CD4-positive, alpha-beta T cell treated with Interleukin-17A for 1 hour (primary cell): ENCODE measurements around the gene SLC25A33.
"Not testable (repeated sequence)": the region's sequence is repeated elsewhere in the genome, so short reads cannot be mapped to it uniquely, and the experiment has no call there.

Source experiments
- DNase-seq: peaks from one replicate; pipeline ENCODE4 v3.0.0-alpha.2; 2020

Gene SLC25A33

DNA sequence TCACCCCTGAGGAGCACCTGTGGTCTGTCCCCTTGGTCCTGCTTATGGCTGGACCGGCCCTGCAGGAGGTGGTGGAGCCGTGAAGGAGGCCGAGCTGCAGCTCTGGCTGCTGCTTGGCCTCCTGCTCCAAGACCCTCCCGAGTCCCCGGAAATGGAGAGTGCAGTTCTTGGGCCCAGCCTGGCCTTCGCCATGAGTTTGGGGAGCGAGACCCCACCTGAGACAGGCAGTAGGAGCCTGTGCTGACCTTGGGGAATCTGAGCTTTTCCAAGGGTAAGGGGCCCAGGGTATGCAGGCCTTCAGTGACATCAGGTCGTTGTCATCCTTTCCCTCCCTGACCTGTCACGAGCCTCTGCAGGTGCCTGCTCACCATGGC is 63.5 kb downstream of the SLC25A33 start:
- no peak for DNase-seq

GRCh38 chr1:9603307-9603706 is 64.0 kb downstream of the SLC25A33 start:
- DNase-seq = no peak

DNA sequence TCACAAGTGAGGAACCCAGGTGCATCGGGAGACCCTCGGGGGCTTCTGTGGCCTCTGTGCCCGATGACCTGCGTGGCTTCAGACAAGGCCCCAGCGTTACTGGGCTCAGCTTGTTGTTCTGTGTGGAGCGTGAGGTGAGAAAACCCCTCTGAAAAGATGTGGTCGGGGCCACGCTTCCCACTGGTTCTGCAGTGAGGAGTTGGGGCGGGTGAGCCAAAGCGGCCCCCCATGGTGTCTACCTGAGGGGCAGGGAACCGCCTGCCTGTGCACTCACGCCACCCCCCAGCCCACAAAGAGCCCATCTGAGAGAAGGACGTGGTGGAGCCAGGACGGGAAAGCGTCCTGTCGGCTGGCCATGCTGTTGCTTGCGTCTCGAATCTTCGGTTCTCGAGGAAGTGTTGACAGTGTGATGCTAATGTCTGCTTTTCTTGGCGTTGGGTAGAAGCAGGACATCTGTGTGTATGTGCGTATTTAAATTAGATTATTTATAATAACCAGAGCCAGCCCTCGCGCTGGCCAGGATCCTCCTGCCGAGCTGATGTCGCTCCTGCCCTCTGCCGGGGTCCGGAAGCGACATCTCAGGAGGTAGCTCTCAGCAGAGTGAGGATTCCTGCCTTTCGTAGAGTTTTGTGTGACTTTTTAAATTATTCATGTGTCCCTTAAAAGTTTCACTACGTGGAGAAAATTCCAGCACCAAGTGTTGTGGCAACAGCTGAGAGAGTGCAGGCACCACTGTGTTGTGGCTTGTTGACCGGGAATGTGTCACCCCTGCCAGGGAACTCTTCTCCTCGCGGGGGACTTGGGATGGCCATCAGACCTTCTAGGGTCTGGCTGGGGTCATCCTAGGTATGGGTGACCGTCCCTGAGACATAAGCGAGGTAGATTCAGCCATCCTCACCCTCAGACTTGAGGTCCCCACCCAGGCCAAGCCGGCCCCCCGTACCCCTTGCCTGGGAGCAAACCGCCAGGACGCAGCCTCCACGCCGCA is 64.8 kb downstream of the SLC25A33 start:
- no peak for DNase-seq

- no peak for DNase-seq
Measured at GRCh38 chr1:9604836-9605235, 65.6 kb downstream of the SLC25A33 start.

DNA sequence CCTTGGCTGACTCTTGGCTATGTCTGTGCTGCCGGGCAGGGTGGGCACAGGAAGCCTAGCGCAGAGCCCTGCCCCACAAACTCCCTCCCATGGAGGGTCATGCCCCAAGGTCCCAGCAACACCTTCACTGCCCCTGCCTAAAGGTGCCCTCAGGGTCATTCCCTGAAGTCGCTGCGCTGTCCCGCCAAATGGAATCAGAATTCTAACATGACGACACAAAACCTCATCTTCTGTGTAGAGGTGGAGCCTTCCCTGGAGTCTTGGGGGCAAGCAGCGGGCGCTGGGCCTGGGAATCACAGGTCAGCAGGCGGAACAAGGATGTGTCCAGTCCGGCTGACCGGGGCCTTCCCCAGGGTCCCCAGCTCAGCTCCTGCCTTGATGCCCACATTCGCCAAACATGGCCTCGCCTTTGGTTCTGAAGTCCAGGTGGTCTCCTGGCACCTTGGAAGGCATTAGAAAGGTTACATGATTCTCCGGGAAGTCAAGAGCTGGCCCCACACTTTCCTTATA is 66.7 kb downstream of the SLC25A33 start:
- no peak for DNase-seq

- no peak for DNase-seq
Measured at GRCh38 chr1:9606458-9606857, 67.2 kb downstream of the SLC25A33 start.

DNA sequence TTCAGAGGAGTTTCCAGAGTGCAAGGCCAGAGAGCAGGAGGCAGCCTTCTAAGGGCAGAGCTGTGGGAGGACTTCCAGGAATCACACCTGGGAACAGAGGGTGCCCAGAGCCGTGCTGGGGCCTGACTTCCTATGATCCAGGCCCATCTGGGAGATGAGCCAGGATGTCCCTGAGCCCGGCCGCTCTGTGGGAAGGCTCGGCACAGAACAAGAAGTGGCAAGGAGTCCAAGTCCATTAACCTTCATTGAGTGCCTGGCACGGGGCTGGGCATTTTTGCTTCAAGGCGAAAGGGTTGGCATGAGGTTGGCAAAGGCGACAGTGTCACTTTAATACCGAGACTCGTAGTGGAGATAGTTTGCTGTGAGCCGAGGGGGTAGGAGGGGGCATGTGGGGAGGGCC is 67.7 kb downstream of the SLC25A33 start:
- no peak for DNase-seq

DNA sequence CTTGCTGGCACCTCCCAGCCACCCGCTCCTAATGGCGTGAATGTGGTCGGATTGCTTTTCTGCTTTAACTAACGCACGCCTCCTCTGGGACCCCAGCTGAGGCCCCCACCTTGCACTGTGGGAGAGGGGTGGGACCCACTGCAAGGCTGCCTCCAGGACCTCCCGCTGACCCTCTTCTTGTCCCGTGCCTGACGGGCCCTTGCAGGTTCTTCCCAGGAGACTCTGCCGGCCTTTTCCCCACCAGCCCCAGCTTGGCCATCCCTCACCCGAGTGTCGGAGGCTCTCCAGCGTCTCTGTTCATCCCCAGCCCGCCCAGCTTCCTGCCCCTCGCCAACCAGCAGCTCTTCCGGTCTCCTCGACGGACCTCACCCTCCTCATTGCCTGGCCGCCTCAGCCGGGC is 68.1 kb downstream of the SLC25A33 start:
- DNase-seq = no peak

- no peak for DNase-seq
Measured at GRCh38 chr1:9609998-9610397, 70.7 kb downstream of the SLC25A33 start.

DNA sequence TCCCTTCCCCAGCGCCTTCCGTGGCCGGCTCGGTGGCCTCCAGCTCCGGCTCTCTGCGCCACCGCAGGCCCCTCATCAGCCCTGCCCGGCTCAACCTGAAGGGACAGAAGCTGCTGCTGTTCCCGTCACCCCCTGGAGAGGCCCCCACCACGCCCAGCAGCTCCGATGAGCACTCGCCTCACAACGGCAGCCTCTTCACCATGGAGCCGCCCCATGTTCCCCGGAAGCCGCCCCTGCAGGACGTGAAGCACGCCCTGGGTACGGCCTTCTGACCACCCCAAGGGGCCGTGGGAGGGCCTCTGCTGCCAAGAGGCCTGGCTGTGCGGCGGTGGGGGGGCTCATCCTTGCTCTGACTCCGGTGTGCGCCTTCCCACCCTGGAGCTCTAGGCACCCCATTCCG is 71.3 kb downstream of the SLC25A33 start:
- DNase-seq = no peak

DNA sequence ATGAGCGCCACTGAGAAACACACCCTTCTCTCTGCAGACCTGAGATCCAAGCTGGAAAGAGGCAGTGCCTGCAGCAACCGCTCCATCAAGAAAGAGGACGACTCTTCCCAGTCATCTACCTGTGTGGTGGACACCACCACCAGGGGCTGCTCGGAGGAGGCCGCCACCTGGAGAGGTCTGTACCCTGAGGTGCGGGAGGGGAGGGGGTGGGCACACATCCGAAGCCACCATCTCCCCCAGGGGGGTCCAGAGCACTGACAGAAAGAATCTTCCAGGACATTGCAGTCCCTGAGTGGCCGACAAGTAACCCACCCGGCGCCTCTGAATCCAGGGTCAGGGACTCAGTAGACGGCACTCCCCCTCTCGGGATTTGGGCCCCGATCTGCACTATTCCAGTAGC is 72.5 kb downstream of the SLC25A33 start:
- DNase-seq = no peak

DNA sequence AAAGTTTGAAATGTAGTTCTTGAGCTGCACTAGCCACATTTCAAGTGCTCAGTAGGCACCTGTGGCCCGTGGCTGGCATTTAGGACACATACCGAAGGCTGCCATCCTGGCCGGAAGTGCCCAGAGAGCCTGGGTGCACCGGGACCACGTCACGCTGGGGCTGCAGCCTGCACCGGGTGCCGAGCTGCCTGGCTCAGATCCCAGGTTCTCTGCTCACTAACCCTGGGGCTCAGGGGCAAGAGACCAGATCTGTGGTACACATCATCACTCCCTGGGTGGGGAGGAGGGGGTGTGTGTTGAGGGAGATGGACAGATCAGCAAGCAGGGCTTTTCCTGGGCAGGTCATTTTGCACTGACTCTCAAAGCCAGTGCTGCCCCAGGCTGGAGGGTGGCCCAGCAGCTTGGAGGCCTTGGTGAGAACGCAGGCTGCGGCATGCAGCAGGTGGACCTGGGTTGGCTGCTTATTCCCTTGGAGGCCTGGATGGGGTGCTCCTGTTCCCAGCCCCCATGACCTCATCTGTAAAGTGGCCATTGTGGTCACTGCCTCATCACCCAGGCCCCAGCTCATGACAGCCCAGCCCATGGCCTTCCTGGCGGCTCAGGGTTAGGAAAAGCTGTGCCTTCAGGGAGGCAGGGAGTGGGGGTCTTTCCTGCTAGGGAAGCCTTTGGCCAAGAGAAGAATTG is 73.0 kb downstream of the SLC25A33 start:
- no peak for DNase-seq

DNA sequence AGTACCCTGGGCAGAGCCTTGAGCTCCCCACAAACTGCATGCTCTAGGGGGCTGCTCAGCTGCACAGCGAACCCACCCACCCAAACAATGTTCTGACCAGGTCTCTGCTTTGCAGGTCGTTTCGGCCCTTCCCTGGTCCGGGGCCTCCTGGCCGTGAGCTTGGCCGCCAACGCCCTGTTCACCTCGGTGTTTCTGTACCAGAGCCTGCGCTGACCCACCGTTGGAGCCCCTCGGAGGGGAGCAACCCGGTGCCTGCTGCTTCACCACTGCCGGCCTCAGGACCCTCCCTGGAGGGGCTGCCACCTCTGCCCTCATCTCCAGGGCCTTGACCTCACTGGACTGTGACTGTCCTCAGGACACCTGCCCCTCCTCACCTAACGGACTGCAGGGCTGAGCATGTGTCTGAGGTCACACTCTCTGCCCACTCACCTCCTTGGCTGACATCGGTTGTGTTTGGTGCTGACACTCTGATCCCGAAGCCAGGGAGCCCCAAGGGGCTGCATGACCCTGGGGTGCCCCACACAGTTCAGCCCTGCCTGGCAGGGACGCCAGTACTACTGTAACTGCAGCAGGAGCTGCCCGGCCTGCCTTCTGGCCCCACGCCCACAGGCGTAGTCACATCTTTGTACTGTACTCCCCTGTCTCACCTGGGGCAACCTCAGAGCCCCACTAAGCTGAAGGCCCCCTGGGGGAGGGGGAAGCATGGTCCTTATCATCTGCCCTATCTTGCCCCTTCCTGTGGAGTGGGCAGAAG is 73.8 kb downstream of the SLC25A33 start:
- no peak for DNase-seq

- DNase-seq = no peak
Measured at GRCh38 chr1:9613625-9614299, 74.5 kb downstream of the SLC25A33 start.

- peak; percentile 58 for DNase-seq
Measured at GRCh38 chr1:9615316-9616063, 76.2 kb downstream of the SLC25A33 start.

DNA sequence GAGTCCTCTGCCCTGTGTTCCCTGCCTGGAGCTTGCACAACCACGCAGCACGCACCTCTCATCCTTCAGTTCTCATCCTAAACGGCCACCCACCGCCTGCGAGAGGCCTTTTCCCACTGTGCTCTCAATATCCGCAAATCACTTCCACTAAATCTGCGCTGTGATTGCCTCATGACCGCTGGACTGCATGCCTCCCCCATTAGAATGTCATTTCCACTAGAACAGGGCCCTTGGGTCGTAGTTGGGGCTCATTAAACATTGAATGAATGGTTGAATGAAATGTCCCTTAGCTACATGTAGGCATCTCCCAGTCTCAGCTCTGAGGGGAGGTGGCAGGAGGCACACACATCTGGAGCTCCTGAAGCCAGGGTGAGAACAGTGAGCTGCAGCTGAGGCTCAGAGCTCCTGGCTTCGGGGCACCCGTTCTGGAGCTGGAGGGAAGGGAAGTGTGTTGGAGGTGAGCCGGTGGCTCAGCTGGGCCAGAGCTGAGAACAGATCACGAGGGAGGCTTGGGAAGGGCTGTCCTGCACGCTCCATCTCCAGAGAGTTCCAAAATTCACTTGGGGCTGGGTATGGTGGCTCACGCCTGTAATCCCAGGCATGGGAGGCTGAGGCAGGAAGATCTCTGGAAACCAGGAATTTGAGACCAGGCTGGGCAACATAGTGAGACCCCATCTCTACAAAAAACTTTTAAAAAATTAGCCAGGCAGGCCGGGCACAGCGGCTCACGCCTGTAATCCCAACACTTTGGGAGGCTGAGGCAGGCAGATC is 79.8 kb downstream of the SLC25A33 start:
- DNase-seq = no peak

GRCh38 chr1:9621032-9621431 is 81.8 kb downstream of the SLC25A33 start:
- no peak for DNase-seq

DNA sequence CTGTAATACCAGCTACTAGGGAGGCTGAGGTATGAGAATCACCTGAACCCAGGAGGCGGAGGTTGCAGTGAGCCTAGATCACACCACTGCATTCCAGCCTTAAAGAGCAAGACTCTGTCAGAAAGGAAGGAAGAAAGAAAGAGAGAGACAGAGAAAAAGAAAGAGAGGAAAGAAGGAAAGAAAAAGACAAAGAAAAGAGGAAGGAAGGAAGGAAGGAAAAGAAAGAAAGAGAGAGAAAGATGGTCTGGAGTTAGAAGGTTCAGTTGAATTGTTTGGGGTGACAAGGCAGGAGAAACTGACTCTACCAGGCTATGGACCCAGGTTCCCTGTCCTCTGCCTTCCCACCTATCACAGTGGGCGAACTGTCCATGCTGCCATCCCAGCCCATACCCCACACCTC is 84.8 kb downstream of the SLC25A33 start:
- DNase-seq = no peak

DNA sequence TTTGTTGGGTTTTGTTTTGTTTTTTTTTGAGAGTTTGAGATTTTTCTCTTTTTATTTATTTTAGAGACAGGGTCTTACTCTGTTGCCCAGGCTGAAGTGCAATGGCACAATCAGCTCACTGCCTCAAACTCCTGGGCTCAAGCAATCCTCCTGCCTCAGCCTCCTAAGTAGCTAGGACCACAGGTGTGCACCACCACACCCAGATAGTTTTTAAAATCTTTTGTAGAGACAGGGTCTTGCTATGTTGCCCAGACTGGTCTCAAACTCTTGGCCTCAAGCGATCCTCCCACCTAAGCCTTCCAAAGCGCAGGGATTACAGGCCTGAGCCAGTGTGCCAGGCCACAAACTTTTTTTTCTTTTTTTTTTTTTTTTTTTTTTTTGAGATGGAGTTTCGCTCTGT is 85.8 kb downstream of the SLC25A33 start:
- DNase-seq = not testable (repeated sequence)

- DNase-seq = peak; percentile 43
Measured at GRCh38 chr1:9626201-9626608, 86.9 kb downstream of the SLC25A33 start.
